Measurements from ENCODE around the gene NOL11.

The NOL11 gene

DNA sequence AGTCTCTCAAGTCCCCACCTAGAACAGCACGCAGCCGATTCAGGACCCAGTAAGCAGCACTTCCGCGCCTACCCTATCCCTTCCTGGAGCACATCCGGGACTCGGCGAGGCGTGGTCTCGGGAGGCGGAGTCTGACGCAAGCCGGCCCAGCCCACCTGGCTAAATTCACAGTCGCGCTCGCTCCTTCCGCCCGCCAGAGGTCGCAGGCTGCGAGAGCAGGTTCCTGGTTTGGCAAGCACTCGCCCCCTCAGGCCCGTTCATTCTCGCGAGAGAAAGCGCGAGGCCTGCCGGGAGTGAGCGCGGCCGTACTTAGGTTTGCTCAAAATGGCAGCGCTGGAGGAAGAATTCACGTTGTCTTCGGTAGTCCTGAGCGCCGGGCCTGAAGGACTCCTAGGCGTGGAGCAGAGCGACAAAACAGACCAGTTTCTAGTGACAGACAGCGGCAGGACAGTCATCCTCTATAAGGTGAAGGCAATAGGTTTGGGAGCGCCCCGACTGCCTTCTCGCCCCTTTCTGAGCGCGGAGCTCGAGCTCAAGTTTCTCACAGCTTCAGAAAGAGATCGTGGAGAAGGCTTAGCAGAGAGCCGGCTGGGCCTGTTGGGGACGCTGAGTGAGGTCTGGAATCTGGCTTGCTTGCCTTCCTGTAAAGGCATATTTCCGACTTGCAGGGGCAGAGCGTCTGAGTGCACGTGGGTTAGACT lies at the start of gene NOL11:
TSS of gene NOL11 (plus strand) at position 313 of the 701 bp plus-strand sequence. CDS start at position 325, 12 bp downstream.
- TF ChIP-seq, protein P1, sequence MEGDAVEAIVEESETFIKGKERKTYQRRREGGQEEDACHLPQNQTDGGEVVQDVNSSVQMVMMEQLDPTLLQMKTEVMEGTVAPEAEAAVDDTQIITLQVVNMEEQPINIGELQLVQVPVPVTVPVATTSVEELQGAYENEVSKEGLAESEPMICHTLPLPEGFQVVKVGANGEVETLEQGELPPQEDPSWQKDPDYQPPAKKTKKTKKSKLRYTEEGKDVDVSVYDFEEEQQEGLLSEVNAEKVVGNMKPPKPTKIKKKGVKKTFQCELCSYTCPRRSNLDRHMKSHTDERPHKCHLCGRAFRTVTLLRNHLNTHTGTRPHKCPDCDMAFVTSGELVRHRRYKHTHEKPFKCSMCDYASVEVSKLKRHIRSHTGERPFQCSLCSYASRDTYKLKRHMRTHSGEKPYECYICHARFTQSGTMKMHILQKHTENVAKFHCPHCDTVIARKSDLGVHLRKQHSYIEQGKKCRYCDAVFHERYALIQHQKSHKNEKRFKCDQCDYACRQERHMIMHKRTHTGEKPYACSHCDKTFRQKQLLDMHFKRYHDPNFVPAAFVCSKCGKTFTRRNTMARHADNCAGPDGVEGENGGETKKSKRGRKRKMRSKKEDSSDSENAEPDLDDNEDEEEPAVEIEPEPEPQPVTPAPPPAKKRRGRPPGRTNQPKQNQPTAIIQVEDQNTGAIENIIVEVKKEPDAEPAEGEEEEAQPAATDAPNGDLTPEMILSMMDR (conservative IDR thresholded peaks at IDR 0.05) = peak; percentile 98
- peak; percentile 39; the same call in 1 of the 2 replicates for TF ChIP-seq ZFX (IDR thresholded peaks at IDR 0.05)
- peak within 1 kb of the TSS; percentile 91 for H3K27ac ChIP-seq

DNA sequence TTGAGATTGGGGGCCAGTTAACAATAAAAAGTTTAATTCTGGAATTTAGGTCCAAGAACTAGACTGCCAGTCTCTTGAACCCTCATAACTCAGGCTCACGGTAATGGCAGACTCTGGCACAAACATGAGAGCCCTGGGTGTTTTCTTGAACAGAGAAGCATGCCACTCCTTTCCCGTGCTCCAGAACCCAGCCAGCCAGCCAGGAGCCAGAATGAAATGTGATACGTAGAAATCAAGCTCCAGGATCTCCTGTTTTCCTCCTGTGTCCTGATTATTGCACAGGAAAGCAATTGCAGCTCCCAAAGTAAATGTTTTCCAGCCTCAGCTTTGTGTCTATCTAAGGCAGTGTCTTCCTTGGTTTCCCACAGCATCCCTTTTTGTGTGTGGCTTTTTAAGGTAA lies 46.2 kb upstream of the NOL11 start:
- TF ChIP-seq ZFX (IDR thresholded peaks at IDR 0.05) = no peak
- TF ChIP-seq, protein P1 (conservative IDR thresholded peaks at IDR 0.05) = no peak
- H3K27ac ChIP-seq = peak overlapping the region; percentile 63

DNA sequence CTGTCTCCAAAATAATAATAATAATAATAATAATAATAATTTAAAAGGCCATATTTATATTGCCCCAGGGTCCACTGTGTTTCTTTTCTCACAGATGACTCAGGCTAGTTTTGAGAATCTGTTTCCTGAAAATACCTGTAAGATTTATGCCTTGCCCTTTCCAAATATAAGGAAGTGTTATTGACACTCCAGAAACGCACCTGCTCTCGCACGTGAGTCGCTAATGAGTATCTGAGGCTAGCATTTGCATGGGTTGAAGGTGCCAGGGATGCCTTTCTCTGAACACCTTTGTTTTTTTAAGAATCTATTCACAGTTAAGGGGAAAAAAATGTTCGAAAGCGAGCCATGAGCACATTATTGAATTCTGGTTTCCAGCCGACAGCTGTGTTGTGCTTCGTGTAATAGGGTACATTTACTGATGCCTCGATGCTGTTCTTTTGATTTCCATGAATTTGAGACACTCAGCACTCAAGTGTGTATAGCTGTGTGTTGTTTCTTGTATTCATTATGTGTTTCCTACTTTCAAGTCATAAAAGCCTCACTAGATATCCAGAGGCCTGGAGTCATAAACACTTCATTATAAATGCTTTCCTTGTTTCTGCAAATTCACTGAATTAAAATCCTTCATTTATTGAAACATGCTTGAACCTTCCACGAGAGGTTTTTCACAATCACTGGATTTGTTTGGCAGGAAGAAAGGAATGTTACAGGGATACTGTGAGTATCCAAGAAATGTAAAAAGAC lies 45.0 kb upstream of the NOL11 start:
- no peak overlapping the region for H3K27ac ChIP-seq
- TF ChIP-seq, protein P1 (conservative IDR thresholded peaks at IDR 0.05) = no peak
- no peak for TF ChIP-seq ZFX (IDR thresholded peaks at IDR 0.05)

DNA sequence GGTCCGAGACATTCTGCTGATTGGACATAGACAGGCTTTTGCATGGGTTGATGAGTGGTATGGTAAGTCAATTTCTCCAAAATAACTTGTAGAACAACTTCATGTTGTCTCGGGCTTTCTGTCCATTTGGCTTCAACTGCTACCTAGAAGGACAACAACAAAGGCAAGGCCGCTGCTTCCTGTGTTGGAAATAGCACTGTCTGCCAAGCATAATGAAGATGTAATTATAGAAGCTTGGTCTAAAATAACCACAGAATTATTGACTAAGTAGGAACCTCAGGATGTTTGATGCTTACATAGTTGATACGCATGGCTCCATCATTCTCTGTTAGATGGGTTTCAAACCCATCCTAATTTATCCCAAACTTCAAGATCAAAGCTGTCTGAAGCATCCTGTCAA lies 42.3 kb upstream of the NOL11 start:
- no peak overlapping the region for H3K27ac ChIP-seq
- TF ChIP-seq ZFX (IDR thresholded peaks at IDR 0.05) = no peak
- TF ChIP-seq, protein P1 (conservative IDR thresholded peaks at IDR 0.05) = no peak

DNA sequence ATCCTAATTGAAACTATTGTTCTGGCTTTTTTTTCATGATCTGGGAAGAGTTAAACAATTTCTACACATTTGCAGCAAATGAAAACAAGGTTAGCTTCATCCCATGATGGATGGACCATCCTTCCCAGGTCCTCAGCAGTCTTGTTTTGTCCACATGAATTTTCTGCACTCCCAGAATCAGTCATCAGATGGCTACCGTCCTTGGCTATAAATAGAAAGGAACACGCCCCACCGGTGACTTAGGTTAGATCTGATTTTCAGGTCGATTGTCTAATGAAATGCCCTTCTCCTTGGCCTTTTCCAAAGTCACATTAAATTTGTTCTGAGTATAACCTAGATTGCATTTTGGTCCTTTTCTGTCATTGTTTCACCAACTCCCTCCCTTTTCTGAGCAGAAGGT lies 41.4 kb upstream of the NOL11 start:
- no peak overlapping the region for H3K27ac ChIP-seq
- TF ChIP-seq, protein P1 (conservative IDR thresholded peaks at IDR 0.05) = no peak
- no peak for TF ChIP-seq ZFX (IDR thresholded peaks at IDR 0.05)

DNA sequence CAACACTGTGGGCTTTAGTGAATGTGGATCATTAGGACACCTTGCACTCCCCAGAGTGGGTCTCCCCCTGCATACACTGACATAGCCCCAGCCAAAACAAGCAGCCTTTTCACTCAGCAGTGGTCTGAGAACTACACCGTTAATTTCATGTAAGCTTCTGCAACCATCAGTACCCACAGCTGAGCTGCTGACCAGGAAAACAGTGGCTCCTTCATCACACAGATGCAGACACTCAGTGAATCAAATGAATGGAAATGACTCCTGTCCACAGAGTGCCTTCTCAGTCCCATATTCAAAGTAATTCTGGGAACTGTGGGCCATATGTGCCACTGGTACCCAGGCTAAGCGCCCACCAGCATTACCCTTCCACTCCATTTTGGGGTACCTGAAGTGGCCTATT lies 39.3 kb upstream of the NOL11 start:
- H3K27ac ChIP-seq = no peak overlapping the region
- TF ChIP-seq, protein P1 (conservative IDR thresholded peaks at IDR 0.05) = no peak
- no peak for TF ChIP-seq ZFX (IDR thresholded peaks at IDR 0.05)

DNA sequence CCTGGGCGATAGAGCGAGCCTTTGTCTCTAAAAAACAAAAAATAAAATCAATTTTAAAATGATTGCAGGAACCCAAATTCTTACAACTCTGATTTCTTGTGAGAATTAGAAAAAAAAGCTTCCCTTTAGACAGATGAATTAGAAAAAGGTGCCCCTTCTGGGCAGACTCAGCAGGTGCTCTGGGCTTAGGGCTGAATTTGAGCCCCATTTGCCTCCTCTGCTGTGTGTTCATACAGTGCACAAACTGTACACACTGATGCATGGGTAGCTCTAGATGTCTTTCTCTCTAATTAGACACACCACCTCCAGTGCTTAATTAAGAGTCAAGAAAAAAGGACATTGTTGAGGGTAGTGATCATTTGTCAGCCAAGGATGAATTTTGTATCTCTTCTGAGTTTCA lies 38.5 kb upstream of the NOL11 start:
- TF ChIP-seq, protein P1 (conservative IDR thresholded peaks at IDR 0.05) = no peak
- no peak for TF ChIP-seq ZFX (IDR thresholded peaks at IDR 0.05)
- H3K27ac ChIP-seq = no peak overlapping the region
